HCT116 (cell line): ENCODE results near the gene VIPR1. TPM values are rescaled to one million over a fixed set of nuclear protein-coding genes. Genes with fewer than 3 reads are reported as not detected.

Experiments
- ATAC-seq: fragments of 200-7000 bp; cut with Tn5 transposase; 2 replicates; pipeline ENCODE4 v1.9.1; 2020; ENCODE audit warnings: mild to moderate bottlenecking, moderate library complexity
- BruUV-seq: library from RNA; stranded (reverse); fragments of 400-500 nt; replicated peaks from 2 replicates; lab custom pipeline; 2021; lab: Mats Ljungman, UMichigan
- CTCF ChIA-PET: fragments of 300-600 bp; sonication (Branson Sonifier 250); formaldehyde crosslinking; loops from one replicate; lab custom pipeline; 2021; ENCODE audit warnings: antibody characterized with exemption; lab: Charles Lee
- POLR2A ChIA-PET: fragments of 300-600, 350-600 bp; sonication (Branson Sonifier 250); formaldehyde crosslinking; loops from one replicate; lab custom pipeline; 2021; ENCODE audit warnings: antibody characterized with exemption; lab: Charles Lee
- RAD21 ChIA-PET, 2 experiments: fragments of 300-600 bp; sonication (Branson Sonifier 250); formaldehyde crosslinking; loops; one replicate each; lab custom pipeline; 2023; ENCODE audit warnings: low total read pairs in 2 of 2; ENCODE audit not compliant: uncharacterized antibody in 2 of 2, unreplicated experiment in 2 of 2, low non-redundant PET in 1 of 2; lab: Charles Lee
- DNase-seq: peaks from one replicate; pipeline ENCODE4 v3.0.0-alpha.2; 2010; ENCODE audit warnings: low read depth, low spot score
- H2AFZ ChIP-seq: fragments of 200-600 bp; shearing (Covaris generic), sonication (generic); 2 replicates; pipeline ENCODE4 v1.6.1; 2017; ENCODE audit warnings: low read depth, mixed run types, mixed read lengths, antibody characterized with exemption, low read length; ENCODE audit not compliant: poor library complexity, severe bottlenecking
- H3K27ac ChIP-seq: 2 replicates; pipeline ENCODE4 v1.5.1; 2012; ENCODE audit warnings: low read depth, low read length
- H3K27me3 ChIP-seq: fragments of 200-600 bp; sonication (generic); 2 replicates; pipeline ENCODE4 v1.6.1; 2016; ENCODE audit warnings: mixed run types, low read length, mixed read lengths; ENCODE audit not compliant: insufficient read depth
- H3K36me3 ChIP-seq, 2 experiments: fragments of 200-500 bp in 1 of 2; fragments of 200-600 bp in 1 of 2; sonication (Bioruptor generic) in 1 of 2; sonication (generic) in 1 of 2; 2 replicates each; pipeline versions ENCODE4 v1.5.1 to v1.6.1; 2014 to 2016; ENCODE audit warnings: low read length in 2 of 2, inconsistent platforms in 1 of 2, mixed read lengths in 1 of 2, mixed run types in 1 of 2; ENCODE audit not compliant: insufficient read depth in 2 of 2, control insufficient read depth in 1 of 2
- H3K4me1 ChIP-seq, 2 experiments: fragments of 200-600 bp in 1 of 2; sonication (generic) in 1 of 2; 2 replicates each; pipeline versions ENCODE4 v1.5.1 to v1.6.1; 2012 to 2017; ENCODE audit warnings: low read length in 2 of 2, inconsistent platforms in 1 of 2, mild to moderate bottlenecking in 1 of 2, mixed read lengths in 1 of 2, mixed run types in 1 of 2, moderate library complexity in 1 of 2; ENCODE audit not compliant: insufficient read depth in 2 of 2, control insufficient read depth in 1 of 2
- H3K4me2 ChIP-seq: fragments of 200-600 bp; sonication (generic); 2 replicates; pipeline ENCODE4 v1.6.1; 2017; ENCODE audit warnings: mixed run types, low read length, mixed read lengths
- H3K4me3 ChIP-seq, 2 experiments: fragments of 200-600 bp in 1 of 2; sonication (generic) in 1 of 2; replicated peaks in 1 of 2; 2 replicates each; pipeline ENCODE4 v1.5.1; 2011 to 2016; ENCODE audit warnings: low read length in 2 of 2, control low read depth in 1 of 2, low read depth in 1 of 2, mild to moderate bottlenecking in 1 of 2, mixed read lengths in 1 of 2, mixed run types in 1 of 2
- H3K79me2 ChIP-seq: fragments of 200-600 bp; sonication (generic); 2 replicates; pipeline ENCODE4 v1.6.1; 2017; ENCODE audit warnings: mild to moderate bottlenecking, mixed run types, low read length, moderate library complexity, mixed read lengths; ENCODE audit not compliant: insufficient read depth
- H3K9ac ChIP-seq: fragments of 200-600 bp; sonication (generic); 2 replicates; pipeline ENCODE4 v1.6.1; 2016; ENCODE audit warnings: low read length, mixed read lengths
- H3K9me2 ChIP-seq: fragments of 200-600 bp; sonication (generic), shearing (Covaris generic); 2 replicates; pipeline ENCODE4 v1.6.1; 2017; ENCODE audit warnings: mixed run types, mild to moderate bottlenecking, moderate library complexity; ENCODE audit not compliant: insufficient read depth
- H3K9me3 ChIP-seq, 2 experiments: fragments of 200-500 bp in 1 of 2; fragments of 200-600 bp in 1 of 2; sonication (Bioruptor generic) in 1 of 2; sonication (generic) in 1 of 2; 2 replicates each; pipeline ENCODE4 v1.6.1; 2014 to 2017; ENCODE audit warnings: low read length in 2 of 2, mixed read lengths in 2 of 2, inconsistent platforms in 1 of 2, low read depth in 1 of 2, mild to moderate bottlenecking in 1 of 2, mixed run types in 1 of 2, moderate library complexity in 1 of 2; ENCODE audit not compliant: control insufficient read depth in 1 of 2, insufficient read depth in 1 of 2
- H4K20me1 ChIP-seq: fragments of 200-600 bp; sonication (generic), shearing (Covaris generic); 2 replicates; pipeline ENCODE4 v1.6.1; 2017; ENCODE audit warnings: mixed run types, mild to moderate bottlenecking, moderate library complexity; ENCODE audit not compliant: insufficient read depth
- ATF3 ChIP-seq: IDR thresholded peaks from 2 replicates; pipeline ENCODE4 v1.6.1; 2012
- CBX3 ChIP-seq: IDR thresholded peaks from 2 replicates; pipeline ENCODE4 v1.6.1; 2012; ENCODE audit warnings: low read depth
- CEBPB ChIP-seq: IDR thresholded peaks from 2 replicates; pipeline ENCODE4 v1.6.1; 2012; ENCODE audit warnings: low read depth
- EGR1 ChIP-seq: IDR thresholded peaks from 2 replicates; pipeline ENCODE4 v1.6.1; 2012; ENCODE audit warnings: low read depth
- POLR2AphosphoS5 ChIP-seq: IDR thresholded peaks from 2 replicates; pipeline ENCODE4 v1.6.1; 2011; ENCODE audit warnings: mild to moderate bottlenecking, low read depth, low read length, moderate library complexity
- REST ChIP-seq: IDR thresholded peaks from 2 replicates; pipeline ENCODE4 v1.6.1; 2012; ENCODE audit warnings: low read depth
- SP1 ChIP-seq: IDR thresholded peaks from 2 replicates; pipeline ENCODE4 v1.6.1; 2012; ENCODE audit warnings: low read depth
- TCF7L2 ChIP-seq: IDR thresholded peaks from 2 replicates; pipeline ENCODE4 v1.7.0; 2011; ENCODE audit warnings: borderline replicate concordance, inconsistent platforms; ENCODE audit not compliant: insufficient read depth, insufficient read length; ENCODE audit errors: extremely low read depth
- ZBTB33 ChIP-seq: IDR thresholded peaks from 2 replicates; pipeline ENCODE4 v1.6.1; 2011; ENCODE audit warnings: mild to moderate bottlenecking, low read length, moderate library complexity; ENCODE audit not compliant: insufficient replicate concordance; ENCODE audit errors: extremely low read depth
- ZNF274 ChIP-seq: fragments of 200-500 bp; sonication (Bioruptor generic); IDR thresholded peaks from 2 replicates; pipeline ENCODE4 v1.6.1; 2014; ENCODE audit warnings: mild to moderate bottlenecking, low read depth, low read length, inconsistent platforms
- intact Hi-C: fragments of 100-400 bp; cut with micrococcal nuclease; formaldehyde crosslinking; loops from 2 replicates; pipeline ENCODE4 v1.10.0; 2022
- total RNA-seq: library from RNA; stranded (reverse); gene quantifications from one replicate; pipeline ENCODE4 v1.2.1, GENCODE V29; 2021; ENCODE audit not compliant: unreplicated experiment

The VIPR1 gene
- total RNA-seq, 1 experiment from 2014 or later = 9.6 TPM

GRCh38 chr3:42476225-42477125 lies 26.0 kb upstream of the VIPR1 start:
- Histone ChIP-seq H3K79me2 (no peaks in the 10 kb centered on the region), H3K4me1 (peaks cover 10 to 18% of the 10 kb centered on the region in 2 experiments), H3K9ac (no peak overlapping the region), H3K4me2 (peak overlapping the region; percentile 54), H3K4me3 (no peak overlapping the region), H3K27me3 (no peaks in the 10 kb centered on the region), H3K9me2 (no peaks in the 10 kb centered on the region), H3K9me3 (peaks cover 0 to 3% of the 10 kb centered on the region in 2 experiments; a peak in 1 of 4 replicates), H3K27ac (peak overlapping the region; percentile 3; the same call in 1 of the 2 replicates), H3K36me3 (no peaks in the 10 kb centered on the region), H4K20me1 (no peaks in the 10 kb centered on the region), H2AFZ (no peak overlapping the region)
- DNase-seq = no peak
- BruUV-seq = no TSS peak
- ChIA-PET CTCF (interaction anchor here (2.0 kb wide), 1 partner anchor 33 kb away, joined by 5 read pairs; no protein-coding TSS in a partner anchor), POLR2A (interaction anchor here (1.5 kb wide), 1 partner anchor 14 kb away, joined by 3 read pairs; no protein-coding TSS in a partner anchor), RAD21 (interaction anchor here in 1 of 2 experiments (0.5 kb wide), 1 partner anchor 26 kb away, joined by 8 read pairs; the partner anchor contains the start of gene VIPR1)
- intact Hi-C loops = no loop called here
- peak; percentile 78 for ATAC-seq
- TF ChIP-seq CEBPB = no peak
- TF ChIP-seq ATF3 = no peak
- peak; percentile 23; the same call in 1 of the 2 replicates for TF ChIP-seq SP1
- TF ChIP-seq POLR2AphosphoS5 = 0 out of 2 replicates have a peak, but pooled peaks have one; percentile 20
- no peak for TF ChIP-seq ZNF274

GRCh38 chr3:42477696-42478095 lies 24.7 kb upstream of the VIPR1 start:
- CTCF ChIA-PET = no interaction called here
- BruUV-seq = no TSS peak
- TF ChIP-seq ZBTB33 (no peak), CBX3 (no peak), EGR1 (no peak), REST (no peak), ATF3 (no peak), TCF7L2 (no peak), ZNF274 (no peak), SP1 (no peak)

More at GRCh38 chr3:42477696-42478095, 24.7 kb upstream of the VIPR1 start:
- H3K9me2 ChIP-seq = no peaks in the 10 kb centered on the region
- peaks cover 10 to 18% of the 10 kb centered on the region in 2 experiments for H3K4me1 ChIP-seq
- ChIA-PET POLR2A (no interaction called here), RAD21 (no interaction called here)
- intact Hi-C loops = no loop called here
- no peaks in the 10 kb centered on the region for H4K20me1 ChIP-seq
- H3K9me3 ChIP-seq = peaks cover 0 to 5% of the 10 kb centered on the region in 2 experiments; a peak in 1 of 4 replicates
- no peak overlapping the region for H2AFZ ChIP-seq
- no peaks in the 10 kb centered on the region for H3K27me3 ChIP-seq
- no peak overlapping the region for H3K4me2 ChIP-seq
- H3K9ac ChIP-seq = no peak overlapping the region
- ATAC-seq = no peak
- H3K36me3 ChIP-seq = no peaks in the 10 kb centered on the region
- H3K27ac ChIP-seq = no peak overlapping the region
- no peak overlapping the region for H3K4me3 ChIP-seq
- DNase-seq = no peak
- H3K79me2 ChIP-seq = no peaks in the 10 kb centered on the region
